Karpas-422 (cell line): ENCODE data around the gene ACTN1. TPM values are rescaled to one million over a fixed set of nuclear protein-coding genes. Genes with fewer than 3 reads are reported as not detected.

Experiments used
- DNase-seq: peaks from one replicate; pipeline ENCODE4 v3.0.0-alpha.2; 2015
- H2AFZ ChIP-seq: fragments of 200-600 bp; sonication (generic); 2 replicates; pipeline ENCODE4 v1.6.1; 2014; ENCODE audit warnings: antibody characterized with exemption, low read length, mixed read lengths
- H3K27ac ChIP-seq: fragments of 200-600 bp; sonication (generic); 2 replicates; pipeline ENCODE4 v1.5.1; 2014; ENCODE audit warnings: mild to moderate bottlenecking, low read length, moderate library complexity
- H3K27me3 ChIP-seq: fragments of 200-600 bp; sonication (generic); 2 replicates; pipeline ENCODE4 v1.6.1; 2014; ENCODE audit warnings: low read length, mixed read lengths
- H3K36me3 ChIP-seq: fragments of 200-600 bp; sonication (generic); 2 replicates; pipeline ENCODE4 v1.6.1; 2014; ENCODE audit warnings: low read length, mixed read lengths; ENCODE audit not compliant: insufficient read depth
- H3K4me1 ChIP-seq: fragments of 200-600 bp; sonication (generic); 2 replicates; pipeline ENCODE4 v1.6.1; 2014; ENCODE audit warnings: mild to moderate bottlenecking, low read length, mixed read lengths
- H3K4me2 ChIP-seq: fragments of 200-600 bp; sonication (generic); 2 replicates; pipeline ENCODE4 v1.6.1; 2014; ENCODE audit warnings: low read length, low read depth, mild to moderate bottlenecking; ENCODE audit not compliant: poor library complexity, severe bottlenecking
- H3K4me3 ChIP-seq: fragments of 200-600 bp; sonication (generic); 2 replicates; pipeline ENCODE4 v1.5.1; 2014; ENCODE audit warnings: mild to moderate bottlenecking, antibody characterized with exemption, low read length, mixed read lengths
- H3K79me2 ChIP-seq: fragments of 200-600 bp; sonication (generic); 2 replicates; pipeline ENCODE4 v1.6.1; 2014; ENCODE audit warnings: mild to moderate bottlenecking, low read length, mixed read lengths
- H3K9ac ChIP-seq: fragments of 200-600 bp; sonication (generic); 2 replicates; pipeline ENCODE4 v1.6.0; 2014; ENCODE audit warnings: low read length
- H3K9me2 ChIP-seq: fragments of 200-600 bp; sonication (generic), shearing (Covaris generic); replicated peaks from 2 replicates; pipeline ENCODE4 v1.6.0; 2014; ENCODE audit warnings: mild to moderate bottlenecking, low read length, moderate library complexity; ENCODE audit not compliant: insufficient read depth
- H3K9me3 ChIP-seq: fragments of 300-700, 200-600 bp; sonication (generic); 2 replicates; pipeline ENCODE4 v1.6.1; 2014; ENCODE audit warnings: low read length, mixed read lengths
- H4K20me1 ChIP-seq: fragments of 200-600 bp; sonication (generic); 2 replicates; pipeline ENCODE4 v1.6.1; 2014; ENCODE audit warnings: mild to moderate bottlenecking, antibody characterized with exemption, low read length, low read depth; ENCODE audit not compliant: insufficient read depth
- total RNA-seq: library from RNA; depleted of rRNA; stranded (reverse); fragments of >200 nt; shearing (Covaris generic); gene quantifications from 2 replicates; pipeline ENCODE4 v1.2.3, GENCODE V29; 2014; ENCODE audit warnings: low replicate concordance

The ACTN1 gene
- total RNA-seq, 1 experiment from 2014 or later: not detected

- H3K27me3 ChIP-seq: no peaks in the 10 kb centered on the region
- no peak overlapping the region for H3K4me2 ChIP-seq
- H3K4me1 ChIP-seq: no peaks in the 10 kb centered on the region
- no peak overlapping the region for H3K27ac ChIP-seq
- no peaks in the 10 kb centered on the region for H3K9me3 ChIP-seq
- no peak overlapping the region for H2AFZ ChIP-seq
- H3K9ac ChIP-seq: no peak overlapping the region
- no peak overlapping the region for H3K4me3 ChIP-seq
- H4K20me1 ChIP-seq: no peaks in the 10 kb centered on the region; the same call in 1 of the 2 replicates
- H3K9me2 ChIP-seq: no peaks in the 10 kb centered on the region
- no peak for DNase-seq
- H3K79me2 ChIP-seq: no peaks in the 10 kb centered on the region
- no peaks in the 10 kb centered on the region for H3K36me3 ChIP-seq
Observed at GRCh38 chr14:68970038-68970612, 9.0 kb downstream of the ACTN1 start.

- H4K20me1 ChIP-seq: no peaks in the 10 kb centered on the region; the same call in 1 of the 2 replicates
- no peaks in the 10 kb centered on the region for H3K9me3 ChIP-seq
- no peak overlapping the region for H3K27ac ChIP-seq
- no peak overlapping the region for H3K4me2 ChIP-seq
- H2AFZ ChIP-seq: no peak overlapping the region
- H3K36me3 ChIP-seq: no peaks in the 10 kb centered on the region
- H3K9me2 ChIP-seq: no peaks in the 10 kb centered on the region
- H3K4me3 ChIP-seq: no peak overlapping the region
- DNase-seq: no peak
- H3K9ac ChIP-seq: no peak overlapping the region
- H3K79me2 ChIP-seq: no peaks in the 10 kb centered on the region
- no peaks in the 10 kb centered on the region for H3K4me1 ChIP-seq
- no peaks in the 10 kb centered on the region for H3K27me3 ChIP-seq
Observed at GRCh38 chr14:68969278-68970033, 9.6 kb downstream of the ACTN1 start.

- H3K4me2 ChIP-seq: no peak overlapping the region
- no peaks in the 10 kb centered on the region for H3K4me1 ChIP-seq
- no peak for DNase-seq
- no peaks in the 10 kb centered on the region for H3K36me3 ChIP-seq
- H3K9ac ChIP-seq: no peak overlapping the region
- H3K27me3 ChIP-seq: no peaks in the 10 kb centered on the region
- H2AFZ ChIP-seq: no peak overlapping the region
- H3K9me2 ChIP-seq: no peaks in the 10 kb centered on the region
- no peak overlapping the region for H3K4me3 ChIP-seq
- no peaks in the 10 kb centered on the region for H3K9me3 ChIP-seq
- H3K79me2 ChIP-seq: no peaks in the 10 kb centered on the region
- no peak overlapping the region for H3K27ac ChIP-seq
- H4K20me1 ChIP-seq: no peaks in the 10 kb centered on the region; the same call in 1 of the 2 replicates
Observed at GRCh38 chr14:68968721-68969120, 10.4 kb downstream of the ACTN1 start.

- H3K9me2 ChIP-seq: no peaks in the 10 kb centered on the region
- no peak overlapping the region for H2AFZ ChIP-seq
- no peaks in the 10 kb centered on the region for H3K79me2 ChIP-seq
- no peaks in the 10 kb centered on the region for H3K36me3 ChIP-seq
- no peak for DNase-seq
- no peaks in the 10 kb centered on the region; the same call in 1 of the 2 replicates for H4K20me1 ChIP-seq
- H3K27ac ChIP-seq: no peak overlapping the region
- H3K4me3 ChIP-seq: no peak overlapping the region
- H3K4me2 ChIP-seq: no peak overlapping the region
- H3K9me3 ChIP-seq: no peaks in the 10 kb centered on the region
- no peaks in the 10 kb centered on the region for H3K4me1 ChIP-seq
- H3K27me3 ChIP-seq: no peaks in the 10 kb centered on the region
- H3K9ac ChIP-seq: no peak overlapping the region
Observed at GRCh38 chr14:68968051-68968450, 11.1 kb downstream of the ACTN1 start.

GRCh38 chr14:68967459-68967940 lies 11.6 kb downstream of the ACTN1 start:
- H3K4me1 ChIP-seq: no peaks in the 10 kb centered on the region
- no peaks in the 10 kb centered on the region for H3K79me2 ChIP-seq
- H4K20me1 ChIP-seq: no peaks in the 10 kb centered on the region; the same call in 1 of the 2 replicates

GRCh38 chr14:68966872-68967301 lies 12.2 kb downstream of the ACTN1 start:
- Histone ChIP-seq H3K9me3 (no peaks in the 10 kb centered on the region), H3K9me2 (no peaks in the 10 kb centered on the region), H3K4me1 (no peaks in the 10 kb centered on the region), H3K4me2 (no peak overlapping the region), H3K27me3 (no peaks in the 10 kb centered on the region), H3K36me3 (no peaks in the 10 kb centered on the region), H3K9ac (no peak overlapping the region), H2AFZ (no peak overlapping the region), H4K20me1 (no peaks in the 10 kb centered on the region; the same call in 1 of the 2 replicates), H3K79me2 (no peaks in the 10 kb centered on the region), H3K27ac (no peak overlapping the region), H3K4me3 (no peak overlapping the region)
- DNase-seq: no peak

More at GRCh38 chr14:68967459-68967940, 11.6 kb downstream of the ACTN1 start:
- Histone ChIP-seq H3K27ac (no peak overlapping the region), H3K4me3 (no peak overlapping the region), H3K9ac (no peak overlapping the region), H2AFZ (no peak overlapping the region), H3K4me2 (no peak overlapping the region), H3K27me3 (no peaks in the 10 kb centered on the region), H3K9me2 (no peaks in the 10 kb centered on the region), H3K9me3 (no peaks in the 10 kb centered on the region), H3K36me3 (no peaks in the 10 kb centered on the region)
- DNase-seq: no peak

GRCh38 chr14:68965261-68965761 lies 13.8 kb downstream of the ACTN1 start:
- H3K4me3 ChIP-seq: no peak overlapping the region
- no peaks in the 10 kb centered on the region for H3K79me2 ChIP-seq
- H3K4me1 ChIP-seq: no peaks in the 10 kb centered on the region

More at GRCh38 chr14:68965261-68965761, 13.8 kb downstream of the ACTN1 start:
- Histone ChIP-seq H3K4me2 (no peak overlapping the region), H2AFZ (no peak overlapping the region), H3K9me3 (no peaks in the 10 kb centered on the region), H3K27ac (no peak overlapping the region), H3K27me3 (no peaks in the 10 kb centered on the region), H3K9ac (no peak overlapping the region), H3K36me3 (no peaks in the 10 kb centered on the region), H4K20me1 (no peaks in the 10 kb centered on the region; the same call in 1 of the 2 replicates), H3K9me2 (no peaks in the 10 kb centered on the region)
- no peak for DNase-seq
